RPMI7951 (cell line): Measurements from ENCODE around the gene HOXD9. TPM values are rescaled to one million over a fixed set of nuclear protein-coding genes. Genes with fewer than 3 reads are reported as not detected.

Source experiments
- DNase-seq: peaks from one replicate; pipeline ENCODE4 v3.0.0-alpha.2; 2012; ENCODE audit warnings: low read depth
- total RNA-seq: library from RNA; depleted of rRNA; stranded (reverse); fragments of >200 nt; shearing (Covaris generic); gene quantifications from 2 replicates; pipeline ENCODE4 v1.2.3, GENCODE V29; 2014

The HOXD9 gene
- total RNA-seq, 1 experiment from 2014 or later, result 1.4 TPM

DNA sequence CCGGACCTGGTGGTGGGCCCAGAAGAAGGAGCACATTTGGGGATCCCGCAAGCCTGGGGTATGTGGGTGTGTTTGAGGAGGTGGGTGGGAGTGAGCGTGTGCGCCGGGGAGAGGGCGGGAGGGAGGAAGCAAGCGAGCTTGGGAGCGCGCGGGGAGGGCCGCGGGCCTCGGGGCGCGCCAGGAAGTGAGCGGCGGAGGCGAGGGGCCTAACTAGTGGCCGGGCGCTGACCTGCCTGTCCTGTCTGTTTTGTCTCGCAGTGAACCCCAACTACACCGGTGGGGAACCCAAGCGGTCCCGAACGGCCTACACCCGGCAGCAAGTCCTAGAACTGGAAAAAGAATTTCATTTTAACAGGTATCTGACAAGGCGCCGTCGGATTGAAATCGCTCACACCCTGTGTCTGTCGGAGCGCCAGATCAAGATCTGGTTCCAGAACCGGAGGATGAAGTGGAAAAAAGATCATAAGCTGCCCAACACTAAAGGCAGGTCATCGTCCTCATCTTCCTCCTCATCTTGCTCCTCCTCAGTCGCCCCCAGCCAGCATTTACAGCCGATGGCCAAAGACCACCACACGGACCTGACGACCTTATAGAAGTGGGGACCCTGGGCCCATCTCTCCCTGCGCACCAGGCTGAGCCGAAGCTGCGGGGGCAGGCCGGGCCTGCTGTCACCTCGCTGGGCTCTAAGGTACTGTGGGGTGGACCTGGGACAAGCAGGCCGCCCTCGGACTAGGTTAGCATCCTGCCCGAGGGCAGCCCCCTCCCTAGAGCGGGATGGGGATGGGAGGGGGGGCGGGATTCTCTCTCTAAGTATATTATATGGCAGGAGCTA, 30.0 kb downstream of the HOXD9 start:
- DNase-seq, result peak; percentile 66

- no peak for DNase-seq
Measured at GRCh38 chr2:176154576-176155252, 32.2 kb downstream of the HOXD9 start.

DNA sequence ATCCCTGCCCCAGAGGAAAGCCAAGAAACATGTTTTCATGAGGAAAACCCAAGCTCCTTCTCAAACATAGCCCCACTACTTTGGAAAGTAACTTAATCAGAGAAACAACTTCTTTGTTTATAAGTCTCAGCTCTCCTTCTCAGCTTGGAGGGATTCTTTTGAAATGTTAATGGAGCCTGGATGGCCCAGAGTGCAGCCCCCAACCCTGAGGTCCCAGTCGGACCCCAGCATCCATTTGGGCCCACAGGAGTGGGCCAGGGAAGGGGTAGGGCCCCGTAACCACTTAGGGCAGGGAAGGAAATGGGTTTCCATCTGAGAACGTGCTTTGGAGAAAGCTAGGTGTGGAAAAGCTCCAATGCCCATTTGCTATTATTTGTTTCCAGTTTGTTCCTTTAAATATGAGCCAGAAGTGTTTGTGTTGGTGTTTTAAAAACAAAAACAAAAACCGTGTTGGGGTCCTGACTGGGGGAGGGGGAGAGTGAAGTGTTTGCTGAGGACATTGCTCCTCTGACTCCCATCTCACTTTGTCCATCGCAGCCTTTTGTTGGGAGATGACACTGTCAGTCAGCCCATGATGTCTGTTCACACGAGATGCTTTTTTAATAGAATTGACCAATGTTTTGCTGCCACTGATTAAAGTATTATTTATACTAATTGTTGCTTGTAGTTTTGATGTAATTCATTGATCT, 33.0 kb downstream of the HOXD9 start:
- no peak for DNase-seq

GRCh38 chr2:176156301-176156806, 33.8 kb downstream of the HOXD9 start:
- no peak for DNase-seq

- DNase-seq, result no peak
Measured at GRCh38 chr2:176156807-176157498, 34.4 kb downstream of the HOXD9 start, which contains the start of gene HOXD3. Gene HOXD3 (plus strand): TSS chr2:176157307. CDS start chr2:176169115, 11,808 bp downstream.

DNA sequence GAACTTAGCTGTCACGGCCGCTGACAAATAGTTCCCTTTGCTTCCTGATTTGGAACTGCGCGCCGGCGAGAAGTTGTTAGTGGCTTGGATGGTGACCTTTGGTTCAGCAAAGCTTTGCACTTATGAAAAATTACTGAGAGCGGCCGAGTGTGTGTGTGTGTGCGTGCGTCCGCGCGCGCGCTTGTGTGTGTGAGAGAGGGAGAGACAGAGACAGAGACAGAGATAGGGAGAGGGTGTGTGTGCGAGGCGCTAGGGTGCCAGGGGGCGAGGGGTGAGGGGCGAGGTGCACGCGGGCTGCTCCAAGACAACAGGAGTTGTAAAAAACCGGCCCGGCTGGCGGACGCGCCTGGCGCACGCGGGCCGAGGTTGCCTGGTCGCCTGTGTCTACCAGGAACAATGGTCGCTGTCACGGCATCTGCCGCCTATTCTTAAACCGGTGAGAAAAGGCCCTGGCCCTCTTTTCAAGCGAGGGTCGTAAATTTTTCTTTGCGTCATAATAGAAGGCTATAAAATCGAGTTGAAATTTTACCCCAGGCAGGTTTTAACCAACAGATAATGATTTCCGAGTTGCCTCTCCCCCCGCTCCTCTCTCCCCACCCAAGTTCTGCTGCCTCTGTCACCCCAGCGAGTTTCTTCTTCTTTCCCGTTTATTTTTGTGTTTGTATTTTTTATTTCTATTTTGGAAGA, 35.1 kb downstream of the HOXD9 start:
- no peak for DNase-seq

GRCh38 chr2:176158186-176158591, 35.7 kb downstream of the HOXD9 start:
- no peak for DNase-seq

DNA sequence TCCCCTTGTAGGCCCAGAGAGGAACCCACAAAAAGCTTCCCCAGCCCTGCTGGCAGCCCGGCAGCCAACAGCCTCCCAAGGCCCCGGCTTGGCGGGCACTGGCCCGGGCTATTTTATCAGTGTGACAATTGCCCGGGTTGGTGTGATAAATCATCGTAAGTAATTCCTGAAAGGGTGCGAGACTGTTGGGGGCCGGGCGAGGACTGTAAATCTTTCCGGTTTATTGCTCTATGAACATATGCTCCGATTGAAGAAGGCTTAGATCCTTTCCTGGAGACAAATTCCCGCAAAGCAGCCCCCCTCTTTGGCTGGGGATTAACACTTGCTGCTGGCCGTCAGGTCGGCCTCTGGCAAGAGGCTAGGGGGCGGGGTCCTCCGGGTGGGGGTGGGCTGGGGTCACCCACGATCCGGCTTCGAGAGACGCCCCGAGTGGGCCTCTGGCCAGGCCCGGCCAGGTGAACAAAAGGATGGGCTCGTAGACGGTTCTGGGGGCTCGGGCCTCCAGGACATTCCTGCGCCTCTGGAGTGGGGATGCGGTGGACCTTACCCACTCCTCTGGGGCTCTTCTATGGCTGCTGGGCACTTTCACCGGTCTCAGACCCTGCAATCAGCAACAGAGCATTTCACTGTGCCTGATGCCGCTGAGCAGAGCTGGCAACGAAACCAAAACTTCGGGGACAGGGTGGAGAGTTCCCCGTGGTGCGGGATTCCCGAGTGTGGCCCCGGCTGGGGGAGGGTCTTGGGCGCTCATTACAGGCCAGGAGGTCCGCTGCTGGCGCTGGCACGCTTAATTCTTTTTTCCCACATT, 36.5 kb downstream of the HOXD9 start:
- DNase-seq, result no peak

DNA sequence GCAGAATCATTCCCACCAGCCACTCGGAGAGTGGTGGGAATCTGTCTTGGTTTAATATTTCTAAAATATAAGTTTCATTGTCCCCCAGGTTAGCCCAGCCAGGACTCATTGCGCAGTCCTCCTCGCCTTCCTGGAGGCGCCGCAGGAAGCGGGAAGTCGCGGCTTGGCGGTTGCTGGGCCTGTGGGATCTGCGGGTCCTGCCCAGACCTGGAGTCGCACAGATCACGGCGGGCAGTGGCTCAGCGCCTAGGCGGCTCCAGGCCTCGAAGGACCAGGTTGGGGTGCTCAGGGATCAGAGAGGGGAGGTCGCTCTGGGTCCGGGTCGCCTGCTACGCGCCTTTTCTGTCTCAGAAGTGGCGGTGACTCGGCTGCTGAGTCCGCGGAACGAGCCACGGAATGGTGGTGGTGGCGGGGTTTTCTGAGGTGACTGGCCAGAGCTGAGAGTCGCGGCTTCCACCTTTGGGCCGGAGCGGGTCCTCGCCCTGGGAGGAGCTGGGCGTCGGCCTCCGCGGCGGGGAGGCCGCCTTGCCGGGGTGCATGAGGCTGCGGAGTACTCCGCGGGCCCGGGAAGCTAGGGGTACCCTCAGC, 37.2 kb downstream of the HOXD9 start:
- DNase-seq, result no peak

GRCh38 chr2:176160251-176160985, 37.9 kb downstream of the HOXD9 start:
- DNase-seq, result no peak

DNA sequence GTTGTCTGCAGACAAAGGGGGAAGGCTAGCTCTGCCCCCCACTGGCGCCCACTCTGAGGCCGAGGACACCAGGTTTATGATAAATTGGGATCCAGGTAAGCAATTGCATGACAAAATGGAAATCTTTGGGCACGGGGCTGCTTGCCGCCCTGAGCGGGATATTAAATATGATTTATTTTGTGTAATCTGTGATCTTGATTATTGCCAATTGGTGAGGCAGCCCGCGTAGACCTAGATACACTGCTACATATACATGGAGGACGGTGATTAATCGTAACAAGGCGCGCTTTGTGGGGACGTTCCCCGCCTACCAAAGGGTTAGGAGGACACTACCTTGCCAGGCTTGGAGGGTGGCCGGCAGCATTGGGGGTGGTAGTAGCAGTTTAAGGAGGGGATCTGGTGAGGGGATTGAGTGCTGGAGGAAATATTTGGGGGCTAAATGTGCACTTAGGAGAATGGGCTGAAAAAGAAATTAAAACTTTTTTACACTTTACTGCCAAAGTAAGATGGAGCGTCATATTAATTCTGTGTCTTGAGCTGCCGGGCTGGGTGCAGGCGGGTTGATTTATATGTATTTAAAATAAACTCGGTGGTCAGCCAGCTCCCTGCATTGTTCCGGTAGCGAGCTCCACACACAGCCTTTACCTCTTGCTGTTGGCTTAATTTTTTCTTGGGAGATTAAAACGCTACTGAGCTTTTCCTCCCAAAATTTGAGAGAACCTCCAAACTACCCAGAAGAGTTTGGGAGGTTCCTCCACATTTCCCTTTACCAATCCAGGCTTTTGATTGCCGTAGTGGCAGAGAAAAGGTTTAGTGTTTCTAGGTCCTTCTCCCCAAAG, 38.7 kb downstream of the HOXD9 start:
- no peak for DNase-seq

GRCh38 chr2:176161825-176162626, 39.5 kb downstream of the HOXD9 start:
- DNase-seq, result no peak

DNA sequence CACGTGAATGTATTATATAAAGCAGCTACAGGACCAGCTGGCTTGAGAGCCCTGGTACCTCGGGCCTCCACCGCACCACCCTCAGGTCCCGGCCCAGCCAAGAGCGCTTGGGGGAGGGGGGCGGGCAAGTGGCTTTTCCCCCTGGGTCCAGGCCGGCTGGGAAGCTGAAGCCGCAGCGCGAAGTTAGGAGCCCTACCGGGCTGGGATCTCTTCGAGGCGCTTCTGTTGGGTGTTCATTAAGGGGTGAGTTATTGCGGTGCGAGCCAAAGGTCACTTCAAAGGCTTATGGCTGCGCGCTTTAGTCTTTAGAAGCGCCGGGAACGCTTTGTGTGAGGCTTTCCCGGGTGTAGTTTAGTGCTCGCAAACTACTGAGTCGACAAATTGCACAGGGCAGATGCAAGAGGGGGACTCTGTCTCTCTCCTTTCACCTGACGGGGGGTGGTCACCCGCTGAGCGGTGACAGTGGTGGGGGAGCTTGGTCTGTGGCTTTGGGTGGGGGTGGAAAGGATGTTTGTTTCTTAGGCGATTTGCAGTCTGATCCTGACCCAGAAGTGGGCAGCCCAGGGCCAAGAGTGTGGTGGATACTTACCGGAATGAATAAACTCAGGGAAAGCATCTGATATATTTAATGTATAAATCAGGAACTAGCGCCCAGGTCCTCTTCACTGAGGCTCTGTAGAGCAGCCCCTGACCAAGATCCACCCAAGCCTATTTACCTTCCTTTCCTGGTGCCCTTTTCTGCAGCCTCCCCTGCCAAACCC, 40.6 kb downstream of the HOXD9 start:
- no peak for DNase-seq

DNA sequence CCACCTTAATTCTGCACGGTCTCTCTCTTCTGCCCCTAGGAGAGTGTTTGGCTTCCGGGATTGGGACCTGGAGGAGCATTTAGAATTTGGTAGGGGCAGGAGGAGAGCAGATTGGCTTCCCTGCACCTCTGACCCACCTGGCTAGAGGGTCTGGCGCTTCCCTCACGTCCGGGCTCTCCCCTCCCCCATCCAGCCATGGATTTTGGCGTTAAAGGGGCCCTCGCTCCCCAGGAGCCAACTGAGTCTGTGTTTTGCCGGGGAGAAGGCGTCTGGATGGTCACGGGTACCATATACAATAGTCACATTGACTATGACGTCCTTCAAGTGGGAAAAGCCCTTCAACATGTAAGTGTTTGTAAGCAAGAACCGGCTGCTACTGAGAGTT, 41.1 kb downstream of the HOXD9 start:
- DNase-seq, result no peak

DNA sequence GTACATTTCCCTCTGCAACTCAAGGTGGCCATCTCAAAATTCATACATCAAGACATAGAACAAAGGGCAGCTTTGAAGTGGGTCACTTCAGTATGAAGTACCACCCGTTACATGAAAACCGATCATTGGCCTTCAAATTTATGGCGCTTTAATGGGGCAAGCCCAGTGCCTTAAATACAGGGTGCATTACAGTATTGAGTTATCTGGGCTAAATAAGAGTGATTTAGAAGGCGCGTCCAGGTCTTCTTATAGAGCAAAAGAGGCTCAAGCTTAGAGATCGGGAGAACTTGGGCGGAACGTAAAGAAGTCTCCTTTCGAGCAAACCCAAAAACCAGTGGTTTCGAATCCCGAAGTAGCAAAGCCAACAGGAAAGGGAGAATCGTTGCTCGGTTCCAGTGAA, 41.7 kb downstream of the HOXD9 start:
- no peak for DNase-seq

DNA sequence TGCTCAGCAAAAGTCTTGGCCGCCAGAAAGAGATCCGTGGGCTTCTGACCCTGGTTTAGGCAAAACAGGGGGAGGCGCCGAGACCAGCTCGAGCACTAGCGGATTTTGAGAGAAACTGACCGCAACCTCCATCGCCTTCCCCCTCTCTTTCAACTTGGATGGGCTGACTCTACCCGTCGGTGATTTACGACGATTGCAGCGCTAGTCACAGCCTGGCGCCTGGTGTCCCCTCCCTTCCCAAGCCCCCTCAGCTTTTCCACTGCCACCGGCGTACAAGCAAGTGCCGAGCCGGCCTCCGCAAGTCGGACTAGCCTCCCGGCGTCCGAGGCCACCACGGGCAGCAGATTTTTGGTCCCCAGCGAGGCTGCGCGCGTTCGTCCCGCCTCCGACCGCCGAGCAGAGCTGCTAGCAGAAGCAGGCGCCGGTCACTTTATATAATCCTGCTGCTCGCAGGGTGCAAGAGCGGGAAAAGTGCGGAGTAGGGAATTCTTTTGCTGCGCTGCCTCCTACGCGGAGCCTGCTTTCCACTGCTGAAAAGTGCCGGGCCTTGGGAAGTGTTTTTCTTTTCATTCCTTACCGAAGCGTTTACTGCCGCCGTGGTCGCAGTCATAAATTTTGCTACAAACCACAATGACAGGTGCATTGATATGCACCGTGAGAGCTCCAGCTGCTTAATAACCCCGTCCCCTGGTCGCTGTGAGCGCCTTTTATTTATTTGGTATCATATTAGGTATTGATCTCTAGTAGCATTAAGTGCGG, 42.3 kb downstream of the HOXD9 start:
- DNase-seq, result no peak
